Stimulated activated CD8-positive, alpha-beta memory T cell treated with anti-CD3 and anti-CD28 coated beads, Interleukin-7, amount 100 ng/mL, for 24 hours (primary cell): ENCODE measurements around the gene ZNF277.

Experiments
- DNase-seq: peaks from one replicate; pipeline ENCODE4 v3.0.0-alpha.2; 2020; ENCODE audit warnings: low read depth

The ZNF277 gene

DNA sequence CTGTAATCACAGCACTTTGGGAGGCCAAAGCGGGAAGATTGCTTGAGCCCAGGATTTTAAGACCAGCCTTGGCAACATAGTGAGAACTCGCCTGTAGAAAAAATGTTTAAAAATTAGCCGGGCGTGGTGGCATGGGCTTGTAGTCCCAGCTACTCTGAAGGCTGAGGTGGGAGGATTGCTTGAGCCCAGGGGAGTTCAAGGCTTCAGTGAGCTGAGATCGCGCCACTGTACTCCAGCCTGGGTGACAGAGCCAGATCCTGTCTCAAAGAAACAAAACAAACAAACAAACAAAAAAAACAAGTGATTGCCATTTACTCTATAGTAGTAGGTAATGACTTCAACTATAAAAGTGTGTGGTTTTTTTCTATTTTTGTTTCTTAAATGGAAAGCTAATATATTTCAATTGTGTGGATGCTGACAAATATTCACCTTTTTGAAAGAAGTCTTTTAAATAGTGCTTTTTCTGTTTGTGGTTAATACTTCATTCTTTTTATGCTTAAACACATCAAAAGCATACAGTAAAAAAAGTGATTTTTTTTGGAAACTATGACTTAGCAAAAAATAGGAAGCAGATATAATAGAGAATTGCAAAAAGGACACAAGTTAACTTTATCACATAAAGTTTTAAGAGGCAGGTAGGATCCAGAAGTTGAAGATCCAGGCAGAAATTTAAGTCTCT, 48.4 kb downstream of the ZNF277 start:
- no peak for DNase-seq

DNA sequence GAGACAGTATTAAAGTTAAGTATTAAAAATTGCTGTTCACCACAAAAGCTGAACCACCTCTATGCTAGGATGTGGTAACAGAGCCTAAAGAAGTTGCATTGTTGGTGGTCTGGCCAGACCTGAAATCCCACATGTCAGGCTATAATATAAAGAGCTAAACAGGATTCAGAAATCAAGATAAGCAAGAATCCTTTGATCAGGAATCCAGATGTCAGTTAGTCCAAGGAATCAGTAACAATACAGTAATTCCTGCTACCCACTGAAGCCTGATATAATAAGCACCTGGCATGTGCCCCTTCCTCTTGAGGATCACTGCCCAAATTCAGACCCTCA, 48.9 kb downstream of the ZNF277 start:
- DNase-seq = no peak

DNA sequence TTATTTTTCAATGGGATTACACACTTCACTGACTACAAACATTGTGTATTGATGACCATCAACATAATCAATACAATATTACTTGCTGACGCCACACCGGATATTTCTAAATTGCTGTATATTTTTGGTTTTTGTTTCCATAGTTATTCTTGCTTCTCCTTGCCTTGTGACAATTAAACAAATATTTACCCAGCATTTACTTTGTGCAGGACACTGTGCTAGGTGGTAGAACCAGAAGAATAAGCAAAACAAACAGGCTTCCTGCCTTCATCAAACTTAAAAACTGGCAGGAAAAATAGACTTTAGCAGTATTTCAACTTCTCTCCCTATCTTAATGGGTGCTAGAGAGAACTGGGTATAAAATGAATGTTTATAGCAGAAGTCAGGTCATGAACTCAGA, 50.6 kb downstream of the ZNF277 start:
- no peak for DNase-seq

DNA sequence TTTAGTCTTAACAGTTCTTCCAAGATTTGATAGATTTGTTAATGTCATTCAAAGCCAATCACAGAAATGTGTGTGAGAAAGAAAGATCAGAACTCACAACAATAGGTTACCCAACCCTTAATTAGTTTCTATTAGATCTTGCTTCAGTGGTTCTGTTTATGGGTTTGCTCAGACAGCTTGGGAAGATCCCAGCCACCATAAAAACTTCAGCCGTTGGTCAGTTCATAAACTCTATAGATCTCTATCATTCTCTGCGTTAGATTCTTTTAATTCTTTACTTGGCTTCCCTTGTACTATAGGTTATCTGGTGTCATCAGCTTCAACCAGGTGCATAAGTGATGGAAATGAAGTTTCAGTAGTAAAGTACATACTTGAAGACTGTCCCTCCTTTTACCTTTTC, 54.4 kb downstream of the ZNF277 start:
- DNase-seq = no peak

DNA sequence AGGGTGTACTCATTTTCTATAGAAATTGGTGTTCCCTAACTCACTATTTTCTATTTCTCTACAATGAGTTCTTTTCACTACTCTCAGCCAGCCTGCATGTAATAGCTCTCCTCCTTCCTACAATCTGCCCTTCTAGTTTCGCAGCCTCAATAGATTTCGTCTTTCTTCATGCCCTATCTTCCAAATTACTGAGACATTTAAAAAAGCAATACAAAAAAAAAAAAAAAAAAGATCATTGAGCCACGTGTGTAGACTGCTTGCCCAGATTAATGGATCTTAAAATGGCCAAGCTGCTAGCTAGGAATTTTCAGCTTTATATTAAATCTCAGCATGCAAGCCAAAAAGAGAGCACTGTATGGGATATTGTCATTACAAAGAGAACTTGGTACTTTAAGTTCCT, 55.5 kb downstream of the ZNF277 start:
- DNase-seq = no peak

DNA sequence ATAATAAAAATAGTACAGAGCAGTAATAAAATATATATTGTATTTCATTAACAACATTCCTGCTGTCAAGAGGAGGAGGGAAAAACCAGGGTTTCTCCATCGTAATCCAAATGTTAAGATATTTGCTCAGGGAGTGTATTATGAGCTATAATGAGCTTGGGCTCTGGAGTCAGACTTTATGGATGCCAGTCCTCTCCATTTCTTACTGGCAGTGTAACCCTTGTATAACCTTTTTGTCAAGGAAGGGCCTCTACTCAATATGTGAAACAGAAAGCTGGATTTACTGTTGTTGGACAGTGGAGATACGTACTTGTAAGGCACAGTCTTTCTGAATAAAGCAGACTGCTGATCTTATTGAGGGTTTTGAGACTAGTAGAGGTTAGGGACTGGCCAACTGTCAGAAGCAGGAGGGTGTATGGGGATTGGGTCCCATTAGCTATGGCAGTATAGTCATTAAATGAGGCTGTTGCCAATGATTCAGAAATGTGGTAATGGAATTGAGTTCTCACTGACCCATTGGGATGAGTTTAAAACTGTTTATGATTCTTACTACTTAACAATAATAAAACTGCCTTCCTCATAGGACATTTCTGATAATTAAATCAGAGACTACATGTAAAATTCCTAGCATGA, 56.5 kb downstream of the ZNF277 start:
- DNase-seq = no peak

DNA sequence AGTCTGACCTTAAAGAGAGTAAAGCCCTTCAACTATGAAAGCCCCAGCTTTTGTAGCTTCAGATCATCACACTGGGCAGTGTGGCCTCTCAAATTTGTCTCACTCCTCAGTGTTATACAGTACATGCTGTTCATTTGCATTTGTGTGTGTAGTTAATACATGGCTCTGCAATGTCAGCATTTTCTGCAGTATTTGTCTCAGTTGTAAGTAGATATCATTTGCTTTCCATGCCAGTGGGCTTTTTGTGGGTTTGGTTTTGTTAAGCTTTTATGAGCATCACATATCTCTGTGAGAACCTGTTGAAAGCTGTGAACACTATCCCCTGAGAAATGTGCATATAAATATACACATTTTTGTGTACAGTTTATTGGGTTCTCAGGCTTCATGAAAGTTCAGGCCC, 57.0 kb downstream of the ZNF277 start:
- DNase-seq = no peak

DNA sequence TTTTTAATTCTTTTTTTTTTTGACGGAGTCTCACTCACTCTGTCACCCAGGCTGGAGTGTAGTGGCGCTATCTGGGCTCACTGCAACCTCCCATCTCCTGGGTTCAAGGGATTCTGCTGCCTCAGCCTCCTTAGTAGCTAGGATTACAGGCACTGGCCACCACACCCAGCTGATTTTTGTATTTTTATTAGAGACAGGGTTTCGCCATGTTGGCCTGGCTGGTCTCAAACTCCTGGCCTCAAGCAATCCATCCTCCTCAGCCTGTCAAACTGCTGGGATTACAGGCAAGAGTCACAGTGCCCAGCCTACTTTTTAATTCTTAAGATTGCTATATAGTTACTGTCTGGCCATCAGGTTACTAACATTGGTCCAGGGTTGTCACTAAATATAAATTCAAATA, 59.6 kb downstream of the ZNF277 start:
- DNase-seq = no peak

DNA sequence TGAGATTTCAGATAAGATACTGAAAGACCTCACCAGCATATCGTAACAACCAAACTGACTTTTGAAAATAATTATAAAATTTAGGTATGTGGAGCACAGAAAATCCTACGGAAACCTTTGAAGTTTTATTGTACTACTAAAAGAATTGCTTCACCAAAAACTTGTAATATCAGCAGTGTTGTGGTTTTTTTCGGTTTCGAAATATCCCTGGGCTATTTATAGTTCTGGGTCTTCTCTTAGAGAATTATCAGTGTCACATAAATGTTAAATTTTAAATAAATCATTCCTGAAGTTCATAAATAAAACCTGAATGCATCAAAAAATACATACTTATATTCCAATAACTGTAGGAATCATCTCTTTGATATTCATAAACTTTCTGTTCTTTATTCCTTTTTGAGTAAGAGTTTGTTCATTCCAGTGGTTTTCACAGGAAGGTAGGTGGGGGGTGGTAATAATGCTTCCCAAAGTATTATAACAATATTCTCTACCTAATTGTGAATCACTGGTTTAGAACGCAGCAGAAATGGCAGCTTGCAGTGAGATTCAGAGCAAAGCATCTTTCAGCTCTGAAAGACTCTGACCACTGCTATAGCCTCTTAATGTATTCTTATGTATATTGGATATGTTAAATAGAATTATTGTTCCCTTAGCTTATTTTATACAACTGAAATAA, 60.2 kb downstream of the ZNF277 start:
- no peak for DNase-seq

DNA sequence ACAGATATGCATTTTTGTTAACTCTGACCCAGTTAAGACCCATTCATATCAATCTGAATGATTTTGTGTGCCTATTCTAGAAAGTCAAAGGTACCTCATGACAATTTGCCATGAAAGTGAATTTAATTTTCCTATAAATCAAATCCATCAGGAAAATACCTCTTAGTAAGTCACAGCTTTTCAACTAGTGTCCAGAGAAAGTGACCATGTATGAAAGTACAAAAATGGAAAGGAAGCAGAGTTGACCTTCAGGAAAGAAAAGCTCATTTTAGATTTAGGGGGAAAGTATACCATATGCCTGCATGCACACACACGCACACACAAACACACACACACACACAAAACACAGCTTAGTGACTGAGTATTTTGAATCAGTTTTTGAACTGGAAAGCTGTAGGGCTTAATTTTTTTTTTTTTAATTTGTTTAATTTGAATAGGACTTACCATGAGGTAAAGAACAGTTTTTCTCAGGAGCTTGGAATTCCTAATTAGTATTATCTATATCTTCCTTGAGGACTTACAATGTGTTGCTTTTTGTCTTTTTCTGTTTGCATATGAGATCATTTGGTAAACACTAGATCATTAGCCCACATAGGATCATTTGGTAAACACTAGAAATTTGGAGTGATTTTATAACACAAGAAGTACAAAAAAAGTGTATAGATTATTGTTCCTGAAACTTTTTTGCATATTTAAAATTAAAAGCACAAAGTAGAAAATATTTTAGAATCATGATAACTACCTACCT, 61.6 kb downstream of the ZNF277 start:
- DNase-seq = no peak

DNA sequence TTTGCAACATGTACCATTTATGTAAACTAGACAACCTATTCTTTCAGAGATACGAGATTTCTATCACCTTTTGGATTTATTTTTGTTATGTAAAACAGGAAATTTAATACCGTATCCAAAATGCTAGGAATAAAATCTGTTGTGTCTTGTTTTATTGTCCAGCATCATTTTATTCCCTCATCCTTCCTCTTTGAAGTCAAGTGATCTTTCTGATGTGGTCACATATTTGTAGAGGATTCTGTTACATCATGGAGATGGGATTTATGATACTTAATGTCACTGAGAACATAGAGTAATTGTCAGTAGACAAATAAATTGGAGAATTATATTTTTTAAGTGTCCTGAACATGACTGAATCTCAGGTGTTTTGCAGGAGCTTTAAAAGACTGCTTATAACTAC, 64.7 kb downstream of the ZNF277 start:
- DNase-seq = no peak

DNA sequence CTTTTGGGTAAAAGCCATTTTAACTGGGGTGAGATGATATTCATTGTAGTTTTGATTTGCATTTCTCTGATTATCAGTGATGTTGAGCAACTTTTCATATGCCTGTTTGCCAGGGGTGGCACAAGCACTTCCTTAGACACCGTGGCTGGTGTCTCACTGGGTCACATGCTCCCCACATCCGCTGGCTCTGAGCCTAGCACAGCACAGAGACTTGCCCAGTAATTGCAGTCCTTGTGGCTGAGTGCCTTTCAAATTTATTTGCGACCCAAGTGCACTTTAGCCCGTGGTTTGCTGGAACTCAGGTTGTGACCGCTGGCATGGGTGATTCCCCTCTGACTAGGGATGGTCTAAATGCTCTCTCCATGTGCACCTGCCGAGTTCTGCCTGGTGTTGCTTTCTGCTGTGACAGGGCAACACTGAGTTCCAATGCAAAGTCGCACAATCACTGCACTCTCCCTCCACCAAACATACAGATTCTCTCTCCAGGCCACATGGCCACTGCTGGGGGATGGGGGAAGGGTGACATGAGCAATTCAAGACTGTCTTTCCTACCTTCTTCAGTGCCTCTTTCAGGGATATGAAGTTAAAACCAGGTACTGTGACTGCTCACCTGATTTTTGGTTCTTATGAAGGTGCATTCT, 66.5 kb downstream of the ZNF277 start:
- no peak for DNase-seq

DNA sequence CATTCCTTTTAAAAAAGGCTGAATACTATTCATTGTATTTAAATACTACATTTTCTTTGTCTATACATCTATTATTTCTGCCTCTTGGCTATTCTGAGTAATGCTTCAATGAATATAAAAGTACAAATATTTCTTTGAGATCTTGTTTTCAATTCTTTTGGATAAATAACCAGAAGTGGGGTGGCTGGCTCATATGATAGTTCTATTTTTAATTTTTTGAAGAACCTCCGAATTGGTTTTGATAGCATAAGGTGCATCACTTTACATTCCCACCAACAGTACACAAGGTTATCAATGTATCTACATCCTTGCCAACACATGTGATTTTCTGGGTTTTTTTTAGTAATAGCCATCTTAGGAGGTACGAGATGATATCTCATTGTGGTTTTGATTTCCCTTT, 72.5 kb downstream of the ZNF277 start:
- no peak for DNase-seq

DNA sequence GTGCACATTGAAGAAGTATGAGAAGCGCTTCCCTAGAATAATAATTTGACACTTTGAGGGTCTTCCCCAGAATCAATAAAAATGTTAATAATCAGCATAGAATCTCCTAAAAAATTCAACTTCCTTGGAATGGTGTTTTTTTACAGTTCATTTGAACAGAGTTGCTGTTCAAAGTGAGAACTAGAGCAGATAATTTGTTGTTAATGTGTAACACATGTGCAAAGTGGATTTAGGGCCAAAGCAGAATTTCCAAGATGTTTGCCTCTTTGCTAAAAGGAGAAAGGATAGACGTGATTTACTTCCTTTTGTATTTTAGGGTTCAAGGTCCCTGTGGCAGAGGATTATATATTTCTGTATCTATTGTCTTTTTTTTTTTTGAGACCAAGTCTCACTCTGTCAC, 73.8 kb downstream of the ZNF277 start:
- DNase-seq = no peak

DNA sequence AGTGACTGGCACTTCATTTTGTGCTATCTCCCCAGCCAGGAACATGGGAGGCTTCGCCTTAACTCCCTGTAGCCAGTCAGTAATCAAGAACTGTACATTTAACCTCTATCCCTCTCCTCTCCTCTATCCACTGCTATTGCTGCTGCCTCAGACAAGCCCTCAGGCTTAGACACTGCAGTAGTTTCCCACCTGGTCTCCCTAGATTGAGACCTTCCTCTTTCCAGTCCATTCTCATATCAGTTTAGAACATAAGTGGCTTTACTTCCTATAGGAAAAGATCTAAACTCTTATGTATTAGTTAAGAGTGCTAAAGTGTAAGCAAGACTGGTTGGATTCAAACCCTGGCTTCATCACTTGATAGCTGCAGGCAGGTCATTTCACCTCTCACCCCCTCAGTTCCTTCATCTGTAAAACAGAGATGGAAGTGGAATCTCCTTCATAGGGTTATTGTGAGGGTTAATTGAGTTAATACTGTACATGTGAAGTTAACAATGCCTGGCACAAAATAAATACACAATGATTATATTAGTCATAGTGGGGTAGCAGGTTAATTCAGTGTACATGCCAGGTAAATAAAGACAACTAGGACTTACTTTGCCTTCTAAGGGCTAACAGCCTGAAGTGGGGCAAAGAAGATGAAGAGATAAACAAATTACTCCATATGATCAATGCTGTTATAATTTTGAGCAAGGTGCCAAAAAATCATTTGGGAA, 76.1 kb downstream of the ZNF277 start:
- no peak for DNase-seq

DNA sequence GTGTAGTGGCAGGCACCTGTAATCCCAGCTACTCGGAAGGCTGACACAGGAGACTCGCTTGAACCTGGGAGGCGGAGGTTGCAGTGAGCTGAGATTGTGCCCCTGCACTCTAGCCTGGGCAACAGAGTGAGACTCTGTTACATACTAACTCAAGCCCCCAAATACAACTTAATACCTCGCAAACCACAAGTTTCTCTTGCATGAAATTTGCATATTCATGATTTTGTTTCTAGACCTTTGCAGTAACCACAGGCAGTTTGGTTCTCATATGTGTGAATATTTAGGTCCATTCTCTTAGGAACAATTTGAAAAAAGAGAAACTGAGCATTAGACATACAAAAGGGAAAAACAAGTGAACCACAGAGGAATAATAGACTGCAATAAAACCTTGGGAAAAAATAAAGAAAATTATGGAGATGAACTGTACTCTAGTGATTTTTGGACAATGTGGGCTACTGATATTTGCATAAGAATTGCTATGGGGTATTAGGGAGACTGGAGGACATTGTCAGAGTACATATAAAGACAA, 77.0 kb downstream of the ZNF277 start:
- DNase-seq = no peak

DNA sequence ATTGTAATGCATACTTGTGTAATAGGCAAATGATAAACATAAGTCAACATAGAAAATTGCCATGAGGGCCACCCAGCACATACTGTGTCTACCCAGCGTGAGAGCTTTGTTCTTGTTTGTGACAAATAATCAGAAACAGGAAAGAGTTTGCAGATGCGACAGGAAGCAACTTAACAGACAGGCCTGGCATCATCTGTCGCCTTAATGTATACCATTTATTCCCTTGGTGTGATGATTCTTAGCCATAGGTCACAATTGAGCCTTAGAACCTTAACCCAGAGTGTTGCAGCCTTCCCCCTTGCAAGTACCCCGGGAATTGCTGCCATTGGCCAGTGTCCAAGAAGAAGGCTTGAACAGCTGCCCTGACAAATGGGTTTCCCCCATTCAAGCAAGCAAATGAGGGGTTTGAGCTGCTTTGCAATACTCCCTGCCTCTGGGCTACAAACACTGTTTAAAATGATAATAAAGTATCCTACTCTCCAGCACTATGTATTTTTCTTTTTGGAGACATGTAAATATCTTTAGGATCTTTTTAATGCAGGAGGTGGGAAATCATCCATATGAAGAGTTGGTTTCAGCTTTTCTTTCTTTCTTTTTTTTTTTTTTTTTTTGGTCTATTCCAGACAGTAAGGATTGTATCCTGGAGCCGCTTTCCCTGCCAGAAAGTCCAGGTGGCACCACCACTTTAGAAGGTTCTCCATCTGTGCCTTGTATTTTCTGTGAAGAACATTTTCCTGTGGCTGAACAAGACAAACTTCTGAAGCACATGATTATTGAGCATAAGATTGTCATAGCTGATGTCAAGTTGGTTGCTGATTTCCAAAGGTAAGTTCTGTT, 80.0 kb downstream of the ZNF277 start:
- DNase-seq = no peak

DNA sequence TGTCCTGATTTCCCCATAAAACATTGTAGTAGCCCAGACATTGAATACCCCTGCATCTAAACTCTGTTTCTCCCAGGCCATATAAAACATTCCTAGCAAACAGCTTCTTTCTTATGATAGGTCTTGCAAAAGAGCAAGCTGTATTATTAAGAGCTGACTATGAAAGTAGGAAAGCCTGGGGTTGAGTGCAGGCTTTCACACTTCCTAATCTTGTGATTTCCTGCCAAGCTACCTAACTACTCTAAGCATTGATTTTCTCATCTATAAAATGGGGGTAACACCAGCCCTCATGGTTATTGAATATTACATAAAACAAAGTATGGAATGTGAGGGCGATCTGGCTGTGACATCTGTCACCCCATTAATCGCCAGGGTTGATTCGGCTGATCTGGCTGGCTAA, 81.8 kb downstream of the ZNF277 start:
- DNase-seq = no peak

DNA sequence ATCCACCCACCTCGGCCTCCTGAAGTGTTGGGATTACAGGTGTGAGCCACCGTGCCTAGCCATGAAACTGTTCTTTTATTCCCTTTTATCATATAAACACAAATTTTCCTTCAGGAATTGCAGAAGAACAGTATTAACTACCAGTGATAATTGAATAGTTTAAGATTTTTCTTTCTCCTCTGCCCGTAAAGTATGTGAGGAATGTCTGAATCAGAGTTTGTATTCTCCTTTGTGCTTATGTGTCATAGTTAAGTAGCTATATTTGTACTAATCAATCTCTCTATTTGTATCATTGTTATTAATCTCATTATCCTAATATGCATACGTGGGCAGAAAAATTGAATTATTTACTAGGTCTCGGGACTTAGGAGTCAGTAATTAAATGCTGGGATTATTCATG, 83.6 kb downstream of the ZNF277 start:
- DNase-seq = no peak

DNA sequence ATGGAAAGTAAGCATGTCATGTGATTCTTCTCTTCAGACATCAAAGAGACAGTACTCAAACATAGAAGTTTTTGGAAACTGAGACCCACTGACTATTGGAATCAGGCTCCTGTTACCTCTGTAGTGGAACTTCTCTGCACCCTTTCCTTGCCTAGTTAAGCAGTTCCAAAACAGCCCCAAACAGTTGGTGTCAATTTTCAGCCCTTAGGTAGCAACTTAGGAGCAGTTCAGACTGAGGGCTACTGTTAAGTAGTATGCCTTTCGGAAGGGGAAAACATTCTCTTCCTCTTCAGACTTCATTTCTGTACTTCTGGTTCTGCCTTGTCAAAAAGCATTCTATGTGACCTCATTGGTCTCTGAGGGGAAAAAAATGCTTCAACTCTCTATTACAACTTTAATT, 85.7 kb downstream of the ZNF277 start:
- DNase-seq = no peak

DNA sequence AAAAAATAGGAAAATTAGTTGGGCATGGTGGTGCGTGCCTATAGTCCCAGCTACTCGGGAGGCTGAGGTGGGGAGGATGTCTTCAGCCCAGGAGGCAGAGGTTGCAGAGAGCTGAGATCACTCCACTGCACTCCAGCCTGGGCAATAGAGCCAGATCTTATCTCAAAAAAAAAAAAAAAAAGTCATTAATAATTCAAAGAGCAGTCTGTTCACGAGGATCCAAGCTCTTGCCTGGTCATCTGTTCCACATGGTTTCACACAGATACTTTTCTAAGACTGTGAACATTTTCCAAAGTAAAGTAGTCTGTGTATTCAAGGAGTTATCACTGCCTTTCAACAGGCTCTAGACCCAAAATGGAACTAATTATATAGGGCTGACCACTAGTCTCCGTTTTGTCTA, 86.9 kb downstream of the ZNF277 start:
- DNase-seq = no peak
